GM23248 (cell line): Measurements from ENCODE around the gene ADCY2. TPM values are rescaled to one million over a fixed set of nuclear protein-coding genes. Genes with fewer than 3 reads are reported as not detected.

Experiments used
- DNase-seq: peaks from one replicate; pipeline ENCODE4 v3.0.0-alpha.2; 2015
- H2AFZ ChIP-seq: fragments of 200-600 bp; sonication (generic); 2 replicates; pipeline ENCODE4 v1.6.1; 2016; ENCODE audit warnings: antibody characterized with exemption
- H3F3A ChIP-seq: fragments of 200-600 bp; sonication (generic); 2 replicates; pipeline ENCODE4 v1.6.1; 2016; ENCODE audit warnings: mild to moderate bottlenecking, antibody characterized with exemption, mixed run types; ENCODE audit not compliant: insufficient read depth
- H3K27ac ChIP-seq: fragments of 200-600 bp; sonication (generic); 2 replicates; pipeline ENCODE4 v1.5.1; 2016; ENCODE audit warnings: mild to moderate bottlenecking
- H3K27me3 ChIP-seq: fragments of 200-600 bp; sonication (generic); replicated peaks from 2 replicates; pipeline ENCODE4 v1.6.1; 2016; ENCODE audit warnings: mild to moderate bottlenecking; ENCODE audit not compliant: insufficient read depth
- H3K36me3 ChIP-seq: fragments of 200-600 bp; sonication (generic); 2 replicates; pipeline ENCODE4 v1.6.1; 2016; ENCODE audit warnings: low read depth, mild to moderate bottlenecking
- H3K4me1 ChIP-seq: fragments of 200-600 bp; sonication (generic); 2 replicates; pipeline ENCODE4 v1.6.1; 2016; ENCODE audit warnings: mild to moderate bottlenecking; ENCODE audit not compliant: insufficient read depth
- H3K4me2 ChIP-seq: fragments of 200-600 bp; sonication (generic); one replicate; pipeline ENCODE4 v1.6.1; 2016; ENCODE audit warnings: mild to moderate bottlenecking; ENCODE audit not compliant: unreplicated experiment
- H3K4me3 ChIP-seq: fragments of 200-600 bp; sonication (generic); 2 replicates; pipeline ENCODE4 v1.5.1; 2016; ENCODE audit warnings: mild to moderate bottlenecking
- H3K79me2 ChIP-seq: fragments of 200-600 bp; sonication (generic); 2 replicates; pipeline ENCODE4 v1.6.1; 2016; ENCODE audit warnings: mild to moderate bottlenecking; ENCODE audit not compliant: insufficient read depth
- H3K9ac ChIP-seq: fragments of 200-600 bp; sonication (generic); 2 replicates; pipeline ENCODE4 v1.6.1; 2016; ENCODE audit warnings: mild to moderate bottlenecking
- H3K9me2 ChIP-seq: fragments of 200-600 bp; sonication (generic); 2 replicates; pipeline ENCODE4 v1.6.1; 2016; ENCODE audit warnings: mixed run types, mild to moderate bottlenecking, moderate library complexity; ENCODE audit not compliant: insufficient read depth
- H3K9me3 ChIP-seq: fragments of 200-600 bp; sonication (generic); one replicate; pipeline ENCODE4 v1.6.1; 2017; ENCODE audit warnings: low read depth
- H4K20me1 ChIP-seq: fragments of 200-600 bp; sonication (generic); 2 replicates; pipeline ENCODE4 v1.6.0; 2016; ENCODE audit not compliant: insufficient read depth
- EZH2 ChIP-seq: fragments of 200-600 bp; sonication (generic); IDR thresholded peaks from 2 replicates; pipeline ENCODE4 v1.6.1; 2018; ENCODE audit warnings: antibody characterized with exemption, mild to moderate bottlenecking; ENCODE audit not compliant: insufficient read depth, poor library complexity, severe bottlenecking
- EZH2phosphoT487 ChIP-seq: fragments of 200-600 bp; sonication (generic); IDR thresholded peaks from 2 replicates; pipeline ENCODE4 v1.6.1; 2018; ENCODE audit warnings: antibody characterized with exemption, moderate library complexity, mild to moderate bottlenecking, low read depth; ENCODE audit not compliant: insufficient read depth
- WGBS, 2 experiments: methylation state at CpG; one replicate each; pipeline ENCODE4 v1.1.6; 2015 to 2017; ENCODE audit warnings: low lambda C conversion rate in 2 of 2, low coverage in 1 of 2; ENCODE audit errors: missing lambda C conversion rate in 2 of 2; 5-methylcytosine and 5-hydroxymethylcytosine counted together
- in situ Hi-C: fragments of 300-500 bp; cut with MboI; formaldehyde crosslinking; loops from 2 replicates; pipeline ENCODE4 v1.15.0; 2020
- polyA plus RNA-seq: library from polyadenylated mRNA; unstranded; fragments of >200 nt; fragmentation: Nextera tagmentation; extraction: Ambion mirVana; gene quantifications from 2 replicates; pipeline ENCODE4 v1.2.1, GENCODE V29; 2016
- total RNA-seq: library from RNA; depleted of rRNA; stranded (reverse); fragments of >200 nt; shearing (Covaris generic); gene quantifications from 2 replicates; pipeline ENCODE4 v1.2.3, GENCODE V29; 2014

The ADCY2 gene
- total and polyA plus RNA-seq, 2 experiments from 2014 or later: 0.11 TPM; not detected in 1

GRCh38 chr5:7837403-7837802, 441.5 kb downstream of the ADCY2 start:
- in situ Hi-C loops: no loop called here
- no peak for TF ChIP-seq EZH2phosphoT487
- TF ChIP-seq EZH2: no peak
- Histone ChIP-seq H3K4me1 (no peaks in the 10 kb centered on the region), H4K20me1 (no peaks in the 10 kb centered on the region), H3K36me3 (no peaks in the 10 kb centered on the region), H3K27me3 (peaks cover 6% of the 10 kb centered on the region; the same call in 1 of the 2 replicates), H3F3A (no peaks in the 10 kb centered on the region), H3K9me3 (no peaks in the 10 kb centered on the region), H3K79me2 (no peaks in the 10 kb centered on the region), H3K4me2 (no peak overlapping the region), H3K9ac (no peak overlapping the region), H3K4me3 (no peak overlapping the region), H3K9me2 (no peaks in the 10 kb centered on the region), H2AFZ (no peak overlapping the region), H3K27ac (no peak overlapping the region)
- no peak for DNase-seq
- 0% methylated on average over 3 of the region's 3 CpGs for WGBS, 2 experiments

GRCh38 chr5:7842531-7842930, 446.6 kb downstream of the ADCY2 start:
- in situ Hi-C loops: no loop called here
- no peak overlapping the region for H3K4me3 ChIP-seq
- H3K9ac ChIP-seq: no peak overlapping the region
- no peak overlapping the region for H2AFZ ChIP-seq
- H3F3A ChIP-seq: no peaks in the 10 kb centered on the region
- H3K27ac ChIP-seq: no peak overlapping the region
- H4K20me1 ChIP-seq: no peaks in the 10 kb centered on the region
- H3K9me2 ChIP-seq: no peaks in the 10 kb centered on the region
- no peak overlapping the region for H3K4me2 ChIP-seq
- no peaks in the 10 kb centered on the region for H3K79me2 ChIP-seq
- H3K9me3 ChIP-seq: no peaks in the 10 kb centered on the region
- H3K27me3 ChIP-seq: peaks cover 14% of the 10 kb centered on the region
- TF ChIP-seq EZH2phosphoT487 (no peak), EZH2 (no peak)
- H3K4me1 ChIP-seq: no peaks in the 10 kb centered on the region
- no peaks in the 10 kb centered on the region for H3K36me3 ChIP-seq
- no peak for DNase-seq
- WGBS, 2 experiments: 21% methylated on average over 2 of the region's 2 CpGs

GRCh38 chr5:7844901-7845300, 449.0 kb downstream of the ADCY2 start:
- H3K9ac ChIP-seq: no peak overlapping the region
- TF ChIP-seq EZH2phosphoT487 (no peak), EZH2 (no peak)
- DNase-seq: no peak
- peaks cover 26% of the 10 kb centered on the region for H3K27me3 ChIP-seq
- no peaks in the 10 kb centered on the region for H3K9me3 ChIP-seq
- in situ Hi-C loops: no loop called here
- H3K9me2 ChIP-seq: no peaks in the 10 kb centered on the region
- no peaks in the 10 kb centered on the region for H3K79me2 ChIP-seq
- no peak overlapping the region for H3K27ac ChIP-seq
- no peak overlapping the region for H2AFZ ChIP-seq
- H3K36me3 ChIP-seq: no peaks in the 10 kb centered on the region
- H3K4me1 ChIP-seq: no peaks in the 10 kb centered on the region
- H3F3A ChIP-seq: no peaks in the 10 kb centered on the region
- no peak overlapping the region for H3K4me3 ChIP-seq
- no peaks in the 10 kb centered on the region for H4K20me1 ChIP-seq
- no peak overlapping the region for H3K4me2 ChIP-seq

- 53% methylated on average over 7 of the region's 7 CpGs for WGBS, 2 experiments
- no peaks in the 10 kb centered on the region for H3F3A ChIP-seq
- no peaks in the 10 kb centered on the region for H3K9me3 ChIP-seq
- in situ Hi-C loops: no loop called here
- no peak overlapping the region for H3K4me2 ChIP-seq
- H3K27me3 ChIP-seq: peaks cover 29% of the 10 kb centered on the region
- no peak overlapping the region for H3K9ac ChIP-seq
- no peaks in the 10 kb centered on the region for H3K79me2 ChIP-seq
- H4K20me1 ChIP-seq: no peaks in the 10 kb centered on the region
- H3K4me1 ChIP-seq: no peaks in the 10 kb centered on the region
- no peak for DNase-seq
- H3K9me2 ChIP-seq: no peaks in the 10 kb centered on the region
- H3K4me3 ChIP-seq: no peak overlapping the region
- H3K27ac ChIP-seq: no peak overlapping the region
- H2AFZ ChIP-seq: no peak overlapping the region
- no peaks in the 10 kb centered on the region for H3K36me3 ChIP-seq
- TF ChIP-seq EZH2 (no peak), EZH2phosphoT487 (no peak)
Observed at GRCh38 chr5:7845557-7845956, 449.6 kb downstream of the ADCY2 start.

- TF ChIP-seq EZH2phosphoT487 (no peak), EZH2 (no peak)
- H3K27ac ChIP-seq: no peak overlapping the region
- no peaks in the 10 kb centered on the region for H4K20me1 ChIP-seq
- H3K4me3 ChIP-seq: no peak overlapping the region
- 73 to 80% methylated on average over 5 of the region's 5 CpGs for WGBS, 2 experiments
- in situ Hi-C loops: no loop called here
- H3K9me3 ChIP-seq: no peaks in the 10 kb centered on the region
- no peaks in the 10 kb centered on the region for H3K4me1 ChIP-seq
- H2AFZ ChIP-seq: no peak overlapping the region
- H3K9ac ChIP-seq: no peak overlapping the region
- H3K9me2 ChIP-seq: no peaks in the 10 kb centered on the region
- DNase-seq: no peak
- H3K4me2 ChIP-seq: no peak overlapping the region
- no peaks in the 10 kb centered on the region for H3F3A ChIP-seq
- H3K27me3 ChIP-seq: peaks cover 29% of the 10 kb centered on the region
- H3K79me2 ChIP-seq: no peaks in the 10 kb centered on the region
- no peaks in the 10 kb centered on the region for H3K36me3 ChIP-seq
Observed at GRCh38 chr5:7846327-7846726, 450.4 kb downstream of the ADCY2 start.
